ENCODE data around the gene GTPBP4. TPM values are rescaled to one million over a fixed set of nuclear protein-coding genes. Genes with fewer than 3 reads are reported as not detected.
A peak's percentile ranks its signal among the peaks of the same experiment; 100 is the strongest.

Gene GTPBP4
- total RNA-seq: 35.4 and 38.9 TPM in 2 replicates

GRCh38 chr10:987870-988666 is at the start of gene GTPBP4:
GTPBP4 (plus strand) TSS chr10:988434; CDS start chr10:988480, 46 bp downstream.
- peak within 1 kb of the TSS; percentile 98 for H3K4me3 ChIP-seq (ENCODE audit: low read depth, low read length)
- peak; percentile 97 for DNase-seq (ENCODE audit: low read depth)
- TF ChIP-seq CTCF (IDR thresholded peaks at IDR 0.05; ENCODE audit: insufficient read depth, low read depth, low read length): no peak

- no peak overlapping the region for H3K4me3 ChIP-seq (ENCODE audit: low read depth, low read length)
- DNase-seq (ENCODE audit: low read depth): no peak
- TF ChIP-seq CTCF (IDR thresholded peaks at IDR 0.05; ENCODE audit: insufficient read depth, low read depth, low read length): no peak
These were observed 49.1 kb upstream of the GTPBP4 start for GRCh38 chr10:938941-939678.

- DNase-seq (ENCODE audit: low read depth): no peak
- TF ChIP-seq CTCF (IDR thresholded peaks at IDR 0.05; ENCODE audit: insufficient read depth, low read depth, low read length): no peak
- H3K4me3 ChIP-seq (ENCODE audit: low read depth, low read length): no peak overlapping the region
These were observed 44.8 kb upstream of the GTPBP4 start for GRCh38 chr10:943334-944033.

GRCh38 chr10:944034-944831 is 44.0 kb upstream of the GTPBP4 start:
- no peak overlapping the region for H3K4me3 ChIP-seq (ENCODE audit: low read depth, low read length)

GRCh38 chr10:945778-946177 is 42.5 kb upstream of the GTPBP4 start:
- no peak for TF ChIP-seq CTCF (IDR thresholded peaks at IDR 0.05; ENCODE audit: insufficient read depth, low read depth, low read length)
- DNase-seq (ENCODE audit: low read depth): no peak
- no peak overlapping the region for H3K4me3 ChIP-seq (ENCODE audit: low read depth, low read length)

More at GRCh38 chr10:944034-944831, 44.0 kb upstream of the GTPBP4 start:
- peak; percentile 59 for DNase-seq (ENCODE audit: low read depth)
- TF ChIP-seq CTCF (IDR thresholded peaks at IDR 0.05; ENCODE audit: insufficient read depth, low read depth, low read length): no peak

- no peak for TF ChIP-seq CTCF (IDR thresholded peaks at IDR 0.05; ENCODE audit: insufficient read depth, low read depth, low read length)
- H3K4me3 ChIP-seq (ENCODE audit: low read depth, low read length): no peak overlapping the region
- DNase-seq (ENCODE audit: low read depth): no peak
These were observed 41.2 kb upstream of the GTPBP4 start for GRCh38 chr10:947051-947450.
